GM12874 (cell line): Measurements from ENCODE around the gene SNRNP25.

Source experiments
- CTCF ChIP-seq: IDR thresholded peaks from 2 replicates; pipeline ENCODE4 v1.5.1; 2011; ENCODE audit warnings: low read depth, mild to moderate bottlenecking, control low read depth, low read length, moderate library complexity; ENCODE audit not compliant: insufficient read depth

The SNRNP25 gene

GRCh38 chr16:77807-78443 lies 24.3 kb downstream of the SNRNP25 start, which contains the start of gene MPG:
Gene MPG, plus strand, starts transcription at chr16:78225. Its CDS starts 85 bp downstream, at chr16:78310.
- no peak for TF ChIP-seq CTCF

- no peak for TF ChIP-seq CTCF
These were observed 25.0 kb downstream of the SNRNP25 start for GRCh38 chr16:78444-79150.

- no peak for TF ChIP-seq CTCF
These were observed 25.8 kb downstream of the SNRNP25 start for GRCh38 chr16:79151-80054.

GRCh38 chr16:83060-83603 lies 29.5 kb downstream of the SNRNP25 start:
- no peak for TF ChIP-seq CTCF

GRCh38 chr16:83781-84615 lies 30.4 kb downstream of the SNRNP25 start:
- TF ChIP-seq CTCF: no peak

- TF ChIP-seq CTCF: no peak
These were observed 31.2 kb downstream of the SNRNP25 start for GRCh38 chr16:84718-85406.
